Measurements from ENCODE around the gene PPP2CA. TPM values are rescaled to one million over a fixed set of nuclear protein-coding genes. Genes with fewer than 3 reads are reported as not detected.
A peak's percentile ranks its signal among the peaks of the same experiment; 100 is the strongest.

PPP2CA gene
- total and polyA plus RNA-seq, 9 of the 15 experiments (the other 6 are each of a cell fraction or from before 2014, with no cell fraction given), result 23.0 to 257 (median 109) TPM

- TF ChIP-seq ZKSCAN1 (IDR thresholded peaks at IDR 0.05; ENCODE audit: low read depth, low read length), result no peak; the same call in 1 of the 2 replicates
- TF ChIP-seq FOXJ2 (tag; IDR thresholded peaks at IDR 0.05), result peak; percentile 54; the same call in 1 of the 2 replicates
- TF ChIP-seq, protein P1, sequence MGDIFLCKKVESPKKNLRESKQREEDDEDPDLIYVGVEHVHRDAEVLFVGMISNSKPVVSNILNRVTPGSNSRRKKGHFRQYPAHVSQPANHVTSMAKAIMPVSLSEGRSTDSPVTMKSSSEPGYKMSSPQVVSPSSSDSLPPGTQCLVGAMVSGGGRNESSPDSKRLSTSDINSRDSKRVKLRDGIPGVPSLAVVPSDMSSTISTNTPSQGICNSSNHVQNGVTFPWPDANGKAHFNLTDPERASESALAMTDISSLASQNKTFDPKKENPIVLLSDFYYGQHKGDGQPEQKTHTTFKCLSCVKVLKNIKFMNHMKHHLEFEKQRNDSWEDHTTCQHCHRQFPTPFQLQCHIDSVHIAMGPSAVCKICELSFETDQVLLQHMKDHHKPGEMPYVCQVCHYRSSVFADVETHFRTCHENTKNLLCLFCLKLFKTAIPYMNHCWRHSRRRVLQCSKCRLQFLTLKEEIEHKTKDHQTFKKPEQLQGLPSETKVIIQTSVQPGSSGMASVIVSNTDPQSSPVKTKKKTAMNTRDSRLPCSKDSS (IDR thresholded peaks at IDR 0.05; ENCODE audit: low read depth, partially characterized antibody), result no peak
- peak; percentile 79; the same call in 1 of the 2 replicates for TF ChIP-seq DMBX1 (CRISPR knock-in tag; IDR thresholded peaks at IDR 0.05; ENCODE audit: borderline replicate concordance)
- TF ChIP-seq XRCC3 (IDR thresholded peaks at IDR 0.05), result no peak
- peak; percentile 15; the same call in 1 of the 2 replicates for TF ChIP-seq GABPA (tag; conservative IDR thresholded peaks at IDR 0.05; ENCODE audit: low read depth)
- TF ChIP-seq CBFA2T2 (conservative IDR thresholded peaks at IDR 0.05), result 0 out of 2 replicates have a peak, but pooled peaks have one; percentile 7
- TF ChIP-seq HMG20B (CRISPR knock-in tag; IDR thresholded peaks at IDR 0.05), result no peak
- TF ChIP-seq ZNF740 (CRISPR knock-in tag; IDR thresholded peaks at IDR 0.05), result no peak
- TF ChIP-seq ZNF740 (tag; IDR thresholded peaks at IDR 0.05), result no peak
- TF ChIP-seq, protein P2, sequence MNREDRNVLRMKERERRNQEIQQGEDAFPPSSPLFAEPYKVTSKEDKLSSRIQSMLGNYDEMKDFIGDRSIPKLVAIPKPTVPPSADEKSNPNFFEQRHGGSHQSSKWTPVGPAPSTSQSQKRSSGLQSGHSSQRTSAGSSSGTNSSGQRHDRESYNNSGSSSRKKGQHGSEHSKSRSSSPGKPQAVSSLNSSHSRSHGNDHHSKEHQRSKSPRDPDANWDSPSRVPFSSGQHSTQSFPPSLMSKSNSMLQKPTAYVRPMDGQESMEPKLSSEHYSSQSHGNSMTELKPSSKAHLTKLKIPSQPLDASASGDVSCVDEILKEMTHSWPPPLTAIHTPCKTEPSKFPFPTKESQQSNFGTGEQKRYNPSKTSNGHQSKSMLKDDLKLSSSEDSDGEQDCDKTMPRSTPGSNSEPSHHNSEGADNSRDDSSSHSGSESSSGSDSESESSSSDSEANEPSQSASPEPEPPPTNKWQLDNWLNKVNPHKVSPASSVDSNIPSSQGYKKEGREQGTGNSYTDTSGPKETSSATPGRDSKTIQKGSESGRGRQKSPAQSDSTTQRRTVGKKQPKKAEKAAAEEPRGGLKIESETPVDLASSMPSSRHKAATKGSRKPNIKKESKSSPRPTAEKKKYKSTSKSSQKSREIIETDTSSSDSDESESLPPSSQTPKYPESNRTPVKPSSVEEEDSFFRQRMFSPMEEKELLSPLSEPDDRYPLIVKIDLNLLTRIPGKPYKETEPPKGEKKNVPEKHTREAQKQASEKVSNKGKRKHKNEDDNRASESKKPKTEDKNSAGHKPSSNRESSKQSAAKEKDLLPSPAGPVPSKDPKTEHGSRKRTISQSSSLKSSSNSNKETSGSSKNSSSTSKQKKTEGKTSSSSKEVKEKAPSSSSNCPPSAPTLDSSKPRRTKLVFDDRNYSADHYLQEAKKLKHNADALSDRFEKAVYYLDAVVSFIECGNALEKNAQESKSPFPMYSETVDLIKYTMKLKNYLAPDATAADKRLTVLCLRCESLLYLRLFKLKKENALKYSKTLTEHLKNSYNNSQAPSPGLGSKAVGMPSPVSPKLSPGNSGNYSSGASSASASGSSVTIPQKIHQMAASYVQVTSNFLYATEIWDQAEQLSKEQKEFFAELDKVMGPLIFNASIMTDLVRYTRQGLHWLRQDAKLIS (CRISPR knock-in tag; IDR thresholded peaks at IDR 0.05), result no peak
- TF ChIP-seq, protein P3, sequence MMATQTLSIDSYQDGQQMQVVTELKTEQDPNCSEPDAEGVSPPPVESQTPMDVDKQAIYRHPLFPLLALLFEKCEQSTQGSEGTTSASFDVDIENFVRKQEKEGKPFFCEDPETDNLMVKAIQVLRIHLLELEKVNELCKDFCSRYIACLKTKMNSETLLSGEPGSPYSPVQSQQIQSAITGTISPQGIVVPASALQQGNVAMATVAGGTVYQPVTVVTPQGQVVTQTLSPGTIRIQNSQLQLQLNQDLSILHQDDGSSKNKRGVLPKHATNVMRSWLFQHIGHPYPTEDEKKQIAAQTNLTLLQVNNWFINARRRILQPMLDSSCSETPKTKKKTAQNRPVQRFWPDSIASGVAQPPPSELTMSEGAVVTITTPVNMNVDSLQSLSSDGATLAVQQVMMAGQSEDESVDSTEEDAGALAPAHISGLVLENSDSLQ (IDR thresholded peaks at IDR 0.05), result 0 out of 2 replicates have a peak, but pooled peaks have one; percentile 22
- TF ChIP-seq ZNF444 (CRISPR knock-in tag; IDR thresholded peaks at IDR 0.05), result no peak
- TF ChIP-seq GTF2E2 (tag; IDR thresholded peaks at IDR 0.05), result peak; percentile 62; the same call in 1 of the 2 replicates
These were observed 23.9 kb upstream of the PPP2CA start (continued) for GRCh38 chr5:134249469-134250379.

Data from K562 (cell line).